ENCODE data around the gene PLEKHG4B.
"Not testable (repeated sequence)": the region's sequence is repeated elsewhere in the genome, so short reads cannot be mapped to it uniquely, and the experiment has no call there.

PLEKHG4B gene

DNA sequence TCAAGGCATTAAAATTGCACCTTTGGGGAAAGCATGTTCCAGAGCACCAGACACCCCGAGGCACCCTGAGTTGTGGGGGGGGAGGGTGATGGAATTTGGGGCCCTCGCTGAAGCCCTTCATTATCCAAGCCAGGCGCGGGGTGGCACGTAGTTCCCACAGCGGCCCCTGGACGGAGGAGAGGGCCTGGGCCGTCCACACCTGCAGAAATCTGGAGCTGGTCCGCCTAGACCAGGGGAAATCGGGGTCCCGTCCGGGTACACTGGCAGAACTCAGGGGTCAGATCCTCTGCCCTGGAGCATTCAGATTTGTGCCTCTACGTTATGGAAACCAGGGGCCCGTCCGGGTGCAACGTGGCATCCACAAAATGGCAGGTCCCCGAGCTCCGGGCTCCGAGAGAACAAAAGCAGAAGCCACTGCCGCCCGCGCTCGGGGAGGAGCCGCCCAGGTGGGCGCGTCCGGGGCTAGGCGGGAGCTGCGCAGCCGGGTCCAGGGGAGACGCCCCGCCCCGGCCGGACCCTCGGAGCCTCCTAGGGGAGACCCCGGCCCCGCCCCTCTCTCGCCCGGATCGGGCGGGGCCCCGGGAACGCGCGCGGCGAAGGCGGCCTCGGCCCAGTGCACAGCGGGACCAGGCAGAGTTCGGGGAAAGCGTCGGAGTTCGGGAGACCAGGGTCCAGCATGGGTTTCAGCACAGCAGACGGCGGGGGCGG lies at the start of gene PLEKHG4B:
Gene PLEKHG4B, plus strand, starts transcription at position 613 of the 708 bp plus-strand sequence. Its CDS starts 64 bp downstream, at position 677.
- peak; percentile 86 for DNase-seq

DNA sequence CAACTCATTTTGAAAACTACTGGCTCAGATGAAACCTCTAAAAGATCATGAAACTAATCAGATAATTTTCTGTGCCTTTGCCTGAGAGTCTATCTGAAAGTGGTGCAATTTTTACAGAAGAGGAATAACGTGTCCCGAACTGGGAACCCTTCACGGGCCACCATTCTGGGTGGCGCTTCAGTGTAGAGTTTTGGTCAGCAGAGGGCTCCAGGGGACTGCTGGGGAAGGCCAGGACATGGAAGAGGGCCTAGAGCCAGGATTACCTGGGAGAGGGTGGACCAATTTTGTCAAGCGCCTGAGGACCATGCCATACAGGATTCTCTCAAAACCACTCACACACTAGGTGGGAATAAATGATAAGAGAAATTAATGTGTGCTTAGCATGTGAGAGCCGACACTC lies 49.7 kb upstream of the PLEKHG4B start:
- DNase-seq = no peak

- DNase-seq = no peak
Observed at GRCh38 chr5:48192-48591, 43.8 kb upstream of the PLEKHG4B start.

DNA sequence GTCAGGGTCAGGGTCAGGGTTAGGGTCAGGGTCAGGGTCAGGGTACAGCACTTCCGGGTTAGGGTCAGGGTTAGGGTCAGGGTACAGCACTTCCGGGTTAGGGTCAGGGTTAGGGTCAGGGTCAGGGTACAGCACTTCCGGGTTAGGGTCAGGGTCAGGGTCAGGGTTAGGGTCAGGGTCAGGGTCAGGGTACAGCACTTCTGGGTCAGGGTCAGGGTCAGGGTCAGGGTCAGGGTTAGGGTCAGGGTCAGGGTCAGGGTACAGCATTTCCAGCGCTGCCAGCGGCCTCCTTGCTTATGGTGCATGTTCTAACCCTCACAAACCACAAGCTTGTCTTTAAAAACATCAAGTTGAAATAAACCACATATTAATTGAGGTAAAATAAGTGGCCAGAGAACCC lies 42.4 kb upstream of the PLEKHG4B start:
- DNase-seq = not testable (repeated sequence)

DNA sequence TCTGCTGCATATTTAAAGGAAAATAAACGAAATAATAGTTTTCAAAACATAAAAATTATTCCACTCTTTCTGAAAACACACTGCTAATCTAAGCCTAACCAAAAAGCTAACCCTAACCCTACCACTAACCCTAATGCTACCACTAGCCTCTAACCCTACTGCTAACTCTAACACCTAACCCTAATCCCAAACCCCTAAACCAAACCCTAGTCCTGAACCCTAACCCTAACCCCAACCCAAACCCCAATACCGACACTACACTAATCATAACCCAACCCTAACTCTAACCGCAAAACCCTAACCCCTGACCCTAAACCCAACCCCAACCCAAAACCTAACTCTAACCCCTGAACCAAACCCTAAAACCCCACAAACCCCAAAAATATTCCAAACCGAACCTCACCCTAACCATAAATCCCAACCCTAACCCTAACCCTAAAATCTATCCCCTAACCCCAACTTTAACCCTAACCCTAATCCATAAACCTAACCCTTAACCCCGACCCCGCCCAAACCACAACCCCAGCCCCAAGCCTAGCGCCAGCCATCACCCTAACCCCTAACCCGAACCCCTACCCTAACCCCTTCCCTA lies 41.9 kb upstream of the PLEKHG4B start:
- no peak for DNase-seq

- no peak for DNase-seq
Observed at GRCh38 chr5:50724-51499, 41.1 kb upstream of the PLEKHG4B start.

DNA sequence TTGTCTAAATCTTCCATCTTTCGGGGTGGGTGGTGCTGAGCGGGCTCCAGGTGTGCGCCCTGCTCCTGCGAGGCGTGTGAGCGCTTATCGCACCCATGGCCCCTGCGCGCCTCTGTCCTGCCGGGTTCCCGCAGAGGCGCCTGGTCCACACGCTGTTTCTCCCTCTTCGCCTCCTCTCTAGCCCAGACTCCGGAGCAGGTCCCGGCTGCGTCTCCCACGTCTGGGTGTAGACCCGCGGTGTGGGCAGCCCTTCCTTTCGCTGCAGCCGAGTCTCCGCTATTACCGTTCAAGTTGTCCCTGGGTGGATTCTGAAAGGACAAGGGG lies 40.5 kb upstream of the PLEKHG4B start:
- no peak for DNase-seq

DNA sequence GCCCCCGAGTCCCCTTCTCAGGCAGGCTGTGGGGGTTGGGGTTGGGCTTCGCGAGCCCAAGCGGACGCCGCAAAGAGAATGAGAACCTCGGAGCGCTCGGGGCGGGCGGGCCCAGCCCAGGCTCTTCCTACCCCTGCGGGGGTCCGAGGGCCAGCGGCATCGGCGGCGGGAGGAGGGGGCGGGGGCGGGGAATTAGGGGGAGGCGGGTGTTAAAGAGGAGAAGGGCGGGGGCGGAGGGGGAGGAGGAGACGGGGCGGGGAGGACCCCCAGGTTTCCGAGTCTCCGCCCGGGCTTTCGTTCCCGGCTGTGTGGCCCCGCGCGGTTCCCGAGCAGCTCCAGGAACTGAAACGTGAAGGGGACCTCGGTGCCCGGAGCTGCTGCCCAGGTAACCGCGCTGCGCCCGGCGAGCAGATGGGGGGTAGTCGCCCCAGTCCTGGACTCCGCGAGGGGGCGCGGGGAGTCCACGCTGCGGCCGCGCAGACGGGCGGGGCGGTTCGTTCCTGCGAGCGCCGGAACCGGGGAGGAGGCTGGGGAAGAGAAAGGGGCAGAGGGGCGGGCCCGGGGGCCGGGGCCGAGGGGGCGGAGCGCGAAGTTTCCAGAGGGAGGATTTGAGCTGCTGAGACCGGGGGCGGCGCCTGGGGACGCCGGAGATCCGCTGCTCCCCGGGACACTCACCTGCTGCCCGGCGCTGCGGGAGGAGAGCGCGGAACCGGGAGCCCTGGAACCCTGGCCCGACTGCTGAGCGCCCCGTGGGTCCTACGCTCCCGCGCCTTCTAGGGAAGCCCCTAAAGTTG lies 38.4 kb upstream of the PLEKHG4B start:
- peak; percentile 72 for DNase-seq

DNA sequence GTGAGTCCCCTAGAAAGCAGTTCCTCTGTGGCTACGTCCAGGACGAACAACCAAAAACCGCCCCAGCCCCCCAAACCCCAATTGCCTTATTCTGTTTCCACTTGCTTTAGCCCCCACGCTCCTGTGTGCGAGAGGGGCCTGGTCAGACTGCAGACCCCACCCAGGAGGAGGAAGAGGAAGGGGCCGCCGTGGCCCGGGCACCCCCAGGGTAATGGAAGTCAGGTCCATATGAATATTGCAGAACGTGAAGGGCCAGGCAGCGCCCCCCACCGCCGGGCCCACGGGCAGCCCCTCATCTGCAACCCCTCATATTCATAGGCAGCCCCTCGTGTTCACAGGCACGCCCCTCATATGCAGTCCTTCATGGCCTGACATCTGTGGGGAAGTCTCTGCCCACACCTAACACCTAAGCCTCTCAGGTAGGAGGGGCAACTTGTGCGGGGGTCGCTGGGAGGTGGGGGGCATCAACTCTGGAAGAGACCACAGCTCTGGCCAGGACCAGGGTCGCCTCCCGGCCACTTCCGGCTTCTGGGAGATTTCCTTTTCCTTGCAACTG lies 37.7 kb upstream of the PLEKHG4B start:
- no peak for DNase-seq

- no peak for DNase-seq
Observed at GRCh38 chr5:54876-55569, 36.9 kb upstream of the PLEKHG4B start.

DNA sequence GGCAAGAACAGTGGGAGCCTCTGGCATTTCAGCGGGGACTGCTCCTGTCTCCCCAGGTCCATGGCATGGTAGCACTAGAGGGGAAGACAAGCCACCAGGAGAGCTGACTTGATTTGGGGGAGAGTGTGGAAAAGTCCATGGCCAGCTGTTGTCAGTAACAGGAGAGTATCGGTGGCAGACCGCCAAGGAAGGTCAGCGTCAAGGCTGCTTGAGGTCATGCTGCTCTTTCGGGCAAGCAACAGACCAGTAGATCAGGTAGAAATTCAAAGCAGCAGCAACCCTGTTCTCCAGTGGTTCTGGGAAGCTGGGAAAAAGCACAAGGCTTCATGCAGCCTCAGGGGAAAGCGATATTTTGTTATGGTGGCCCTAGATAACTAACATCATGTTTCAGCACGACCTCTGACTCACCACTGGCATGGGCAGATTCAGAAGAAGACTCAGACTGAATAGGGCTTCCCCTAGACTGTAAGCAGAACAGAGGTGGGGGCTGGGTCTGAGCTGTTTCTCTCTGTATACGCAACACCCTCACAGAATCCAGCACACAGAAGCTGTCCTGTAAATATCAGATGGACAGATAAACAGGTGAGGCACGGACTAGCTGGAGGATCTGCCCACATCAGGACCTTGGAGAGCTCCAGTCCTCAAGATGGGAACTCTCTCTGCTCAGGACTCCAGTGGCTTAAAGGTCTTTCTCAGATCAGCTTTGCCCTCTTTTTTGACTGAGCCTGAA lies 35.2 kb upstream of the PLEKHG4B start:
- DNase-seq = no peak

DNA sequence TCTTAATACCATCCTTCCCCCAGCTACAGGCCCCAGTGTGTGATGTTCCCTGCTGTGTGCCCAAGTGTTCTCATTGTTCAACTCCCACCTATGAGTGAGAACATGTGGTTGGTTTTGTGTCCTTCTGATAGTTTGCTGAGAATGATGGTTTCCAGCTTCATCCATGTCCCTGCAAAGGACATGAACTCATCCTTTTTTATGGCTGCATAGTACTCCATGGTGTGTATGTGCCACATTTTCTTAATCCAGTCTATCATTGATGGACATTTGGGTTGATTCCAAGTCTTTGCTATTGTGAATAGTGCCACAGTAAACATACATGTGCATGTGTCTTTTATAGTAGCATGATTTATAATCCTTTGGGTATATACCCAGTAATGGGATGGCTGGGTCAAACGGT lies 31.7 kb upstream of the PLEKHG4B start:
- not testable (repeated sequence) for DNase-seq

- no peak for DNase-seq
Observed at GRCh38 chr5:70440-70839, 21.5 kb upstream of the PLEKHG4B start.

GRCh38 chr5:72316-73180 lies 19.4 kb upstream of the PLEKHG4B start:
- not testable (repeated sequence) for DNase-seq

DNA sequence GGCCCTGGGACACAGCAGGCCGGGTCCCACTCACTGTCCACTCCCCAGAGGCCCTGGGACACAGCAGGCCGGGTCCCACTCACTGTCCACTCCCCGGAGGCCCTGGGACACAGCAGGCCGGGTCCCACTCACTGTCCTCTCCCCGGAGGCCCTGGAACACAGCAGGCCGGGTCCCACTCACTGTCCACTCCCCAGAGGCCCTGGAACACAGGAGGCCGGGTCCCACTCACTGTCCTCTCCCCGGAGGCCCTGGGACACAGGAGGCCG lies 18.9 kb upstream of the PLEKHG4B start:
- DNase-seq = not testable (repeated sequence)

DNA sequence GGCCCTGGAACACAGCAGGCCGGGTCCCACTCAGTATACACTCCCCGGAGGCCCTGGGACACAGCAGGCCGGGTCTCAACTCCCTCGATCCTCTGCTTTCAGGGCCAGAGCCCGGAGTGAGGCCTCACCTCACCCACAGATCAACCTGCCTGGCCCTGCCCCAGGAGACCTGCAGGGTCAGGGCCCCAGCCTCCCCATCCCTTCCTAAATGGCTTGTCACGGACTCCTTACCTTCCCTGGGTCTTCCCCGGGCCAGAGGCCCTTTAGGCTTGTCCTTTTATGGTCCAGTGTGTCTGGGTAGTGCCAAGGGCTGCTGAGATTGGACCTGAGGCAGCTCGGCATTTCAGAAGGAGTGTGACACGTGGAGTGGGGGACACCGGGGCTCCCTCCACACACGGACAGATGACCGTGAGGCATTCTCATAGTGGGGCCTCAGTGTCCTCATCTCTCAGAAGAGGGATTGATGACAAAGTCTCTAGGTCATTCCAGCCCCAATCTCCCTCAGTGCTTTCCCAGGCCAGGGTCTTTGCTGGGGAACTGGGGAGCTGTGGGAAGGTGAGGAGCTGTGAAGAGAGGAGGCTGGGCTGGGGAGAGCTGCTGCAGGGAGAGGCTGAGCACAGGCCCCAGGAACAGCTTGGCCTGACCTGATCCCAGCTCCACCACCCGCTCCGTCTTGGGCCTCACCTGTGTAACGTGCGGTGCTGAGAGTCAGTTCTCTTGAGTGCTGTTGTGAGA lies 18.0 kb upstream of the PLEKHG4B start:
- no peak for DNase-seq

- DNase-seq = no peak
Observed at GRCh38 chr5:74503-75109, 17.4 kb upstream of the PLEKHG4B start.

GRCh38 chr5:75331-76320 lies 16.3 kb upstream of the PLEKHG4B start:
- DNase-seq = no peak

Measured in NCI-H1694 (cell line).